ENCODE measurements around the gene PPP1R2C. TPM values are rescaled to one million over a fixed set of nuclear protein-coding genes. Genes with fewer than 3 reads are reported as not detected.

PPP1R2C gene
- total and polyA plus RNA-seq, 2 experiments from 2014 or later: not detected

- Mint-ChIP-seq H3K27me3 (ENCODE audit: insufficient read depth, low read depth, poor library complexity) (no peaks in the 10 kb centered on the region), H3K9me3 (peaks cover 4% of the 10 kb centered on the region; the same call in 2 of the 3 replicates), H3K36me3 (ENCODE audit: low read depth) (peaks cover 6% of the 10 kb centered on the region; the same call in 2 of the 3 replicates), H3K4me1 (no peaks in the 10 kb centered on the region), H3K27ac (no peak overlapping the region), H3K4me3 (no peak overlapping the region)
- Histone ChIP-seq H3K27me3 (ENCODE audit: insufficient read depth) (no peaks in the 10 kb centered on the region), H3K4me3 (no peak overlapping the region), H2AFZ (no peak overlapping the region), H3K4me1 (ENCODE audit: insufficient read depth) (no peaks in the 10 kb centered on the region), H3F3A (replicated peaks; ENCODE audit: low read depth) (no peaks in the 10 kb centered on the region), H3K27ac (ENCODE audit: low read depth) (no peak overlapping the region), H3K9me2 (ENCODE audit: insufficient read depth) (no peaks in the 10 kb centered on the region), H3K79me2 (replicated peaks; ENCODE audit: insufficient read depth) (no peaks in the 10 kb centered on the region), H3K36me3 (ENCODE audit: insufficient read depth) (no peaks in the 10 kb centered on the region), H4K20me1 (replicated peaks; ENCODE audit: insufficient read depth) (no peaks in the 10 kb centered on the region), H3K4me2 (no peak overlapping the region)
- DNase-seq (ENCODE audit: low spot score) (no peak), ATAC-seq (no peak)
- TF ChIP-seq EZH2 (IDR thresholded peaks at IDR 0.05; ENCODE audit: low read depth, unreplicated experiment) (no peak), EZH2phosphoT487 (IDR thresholded peaks at IDR 0.05; ENCODE audit: unreplicated experiment) (no peak), STAT1 (IDR thresholded peaks at IDR 0.05; ENCODE audit: unreplicated experiment) (no peak), CREB1 (CRISPR knock-in tag; IDR thresholded peaks at IDR 0.05; ENCODE audit: low read depth) (no peak), REST (IDR thresholded peaks at IDR 0.05; ENCODE audit: unreplicated experiment) (no peak), POLR2AphosphoS5 (IDR thresholded peaks at IDR 0.05; ENCODE audit: low read depth) (no peak), ZNF114 (CRISPR knock-in tag; IDR thresholded peaks at IDR 0.05) (no peak), ZNF331 (CRISPR knock-in tag; IDR thresholded peaks at IDR 0.05; ENCODE audit: low read depth) (no peak), JUNB (IDR thresholded peaks at IDR 0.05; ENCODE audit: unreplicated experiment) (no peak), NANOG (IDR thresholded peaks at IDR 0.05; ENCODE audit: borderline replicate concordance) (no peak)
- TF ChIP-seq, protein P1, sequence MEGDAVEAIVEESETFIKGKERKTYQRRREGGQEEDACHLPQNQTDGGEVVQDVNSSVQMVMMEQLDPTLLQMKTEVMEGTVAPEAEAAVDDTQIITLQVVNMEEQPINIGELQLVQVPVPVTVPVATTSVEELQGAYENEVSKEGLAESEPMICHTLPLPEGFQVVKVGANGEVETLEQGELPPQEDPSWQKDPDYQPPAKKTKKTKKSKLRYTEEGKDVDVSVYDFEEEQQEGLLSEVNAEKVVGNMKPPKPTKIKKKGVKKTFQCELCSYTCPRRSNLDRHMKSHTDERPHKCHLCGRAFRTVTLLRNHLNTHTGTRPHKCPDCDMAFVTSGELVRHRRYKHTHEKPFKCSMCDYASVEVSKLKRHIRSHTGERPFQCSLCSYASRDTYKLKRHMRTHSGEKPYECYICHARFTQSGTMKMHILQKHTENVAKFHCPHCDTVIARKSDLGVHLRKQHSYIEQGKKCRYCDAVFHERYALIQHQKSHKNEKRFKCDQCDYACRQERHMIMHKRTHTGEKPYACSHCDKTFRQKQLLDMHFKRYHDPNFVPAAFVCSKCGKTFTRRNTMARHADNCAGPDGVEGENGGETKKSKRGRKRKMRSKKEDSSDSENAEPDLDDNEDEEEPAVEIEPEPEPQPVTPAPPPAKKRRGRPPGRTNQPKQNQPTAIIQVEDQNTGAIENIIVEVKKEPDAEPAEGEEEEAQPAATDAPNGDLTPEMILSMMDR (conservative IDR thresholded peaks at IDR 0.05; ENCODE audit: low read depth in 2 of 2): no peak
- TF ChIP-seq, protein P2, sequence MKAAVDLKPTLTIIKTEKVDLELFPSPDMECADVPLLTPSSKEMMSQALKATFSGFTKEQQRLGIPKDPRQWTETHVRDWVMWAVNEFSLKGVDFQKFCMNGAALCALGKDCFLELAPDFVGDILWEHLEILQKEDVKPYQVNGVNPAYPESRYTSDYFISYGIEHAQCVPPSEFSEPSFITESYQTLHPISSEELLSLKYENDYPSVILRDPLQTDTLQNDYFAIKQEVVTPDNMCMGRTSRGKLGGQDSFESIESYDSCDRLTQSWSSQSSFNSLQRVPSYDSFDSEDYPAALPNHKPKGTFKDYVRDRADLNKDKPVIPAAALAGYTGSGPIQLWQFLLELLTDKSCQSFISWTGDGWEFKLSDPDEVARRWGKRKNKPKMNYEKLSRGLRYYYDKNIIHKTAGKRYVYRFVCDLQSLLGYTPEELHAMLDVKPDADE (IDR thresholded peaks at IDR 0.05): no peak
- TF ChIP-seq, protein P3, sequence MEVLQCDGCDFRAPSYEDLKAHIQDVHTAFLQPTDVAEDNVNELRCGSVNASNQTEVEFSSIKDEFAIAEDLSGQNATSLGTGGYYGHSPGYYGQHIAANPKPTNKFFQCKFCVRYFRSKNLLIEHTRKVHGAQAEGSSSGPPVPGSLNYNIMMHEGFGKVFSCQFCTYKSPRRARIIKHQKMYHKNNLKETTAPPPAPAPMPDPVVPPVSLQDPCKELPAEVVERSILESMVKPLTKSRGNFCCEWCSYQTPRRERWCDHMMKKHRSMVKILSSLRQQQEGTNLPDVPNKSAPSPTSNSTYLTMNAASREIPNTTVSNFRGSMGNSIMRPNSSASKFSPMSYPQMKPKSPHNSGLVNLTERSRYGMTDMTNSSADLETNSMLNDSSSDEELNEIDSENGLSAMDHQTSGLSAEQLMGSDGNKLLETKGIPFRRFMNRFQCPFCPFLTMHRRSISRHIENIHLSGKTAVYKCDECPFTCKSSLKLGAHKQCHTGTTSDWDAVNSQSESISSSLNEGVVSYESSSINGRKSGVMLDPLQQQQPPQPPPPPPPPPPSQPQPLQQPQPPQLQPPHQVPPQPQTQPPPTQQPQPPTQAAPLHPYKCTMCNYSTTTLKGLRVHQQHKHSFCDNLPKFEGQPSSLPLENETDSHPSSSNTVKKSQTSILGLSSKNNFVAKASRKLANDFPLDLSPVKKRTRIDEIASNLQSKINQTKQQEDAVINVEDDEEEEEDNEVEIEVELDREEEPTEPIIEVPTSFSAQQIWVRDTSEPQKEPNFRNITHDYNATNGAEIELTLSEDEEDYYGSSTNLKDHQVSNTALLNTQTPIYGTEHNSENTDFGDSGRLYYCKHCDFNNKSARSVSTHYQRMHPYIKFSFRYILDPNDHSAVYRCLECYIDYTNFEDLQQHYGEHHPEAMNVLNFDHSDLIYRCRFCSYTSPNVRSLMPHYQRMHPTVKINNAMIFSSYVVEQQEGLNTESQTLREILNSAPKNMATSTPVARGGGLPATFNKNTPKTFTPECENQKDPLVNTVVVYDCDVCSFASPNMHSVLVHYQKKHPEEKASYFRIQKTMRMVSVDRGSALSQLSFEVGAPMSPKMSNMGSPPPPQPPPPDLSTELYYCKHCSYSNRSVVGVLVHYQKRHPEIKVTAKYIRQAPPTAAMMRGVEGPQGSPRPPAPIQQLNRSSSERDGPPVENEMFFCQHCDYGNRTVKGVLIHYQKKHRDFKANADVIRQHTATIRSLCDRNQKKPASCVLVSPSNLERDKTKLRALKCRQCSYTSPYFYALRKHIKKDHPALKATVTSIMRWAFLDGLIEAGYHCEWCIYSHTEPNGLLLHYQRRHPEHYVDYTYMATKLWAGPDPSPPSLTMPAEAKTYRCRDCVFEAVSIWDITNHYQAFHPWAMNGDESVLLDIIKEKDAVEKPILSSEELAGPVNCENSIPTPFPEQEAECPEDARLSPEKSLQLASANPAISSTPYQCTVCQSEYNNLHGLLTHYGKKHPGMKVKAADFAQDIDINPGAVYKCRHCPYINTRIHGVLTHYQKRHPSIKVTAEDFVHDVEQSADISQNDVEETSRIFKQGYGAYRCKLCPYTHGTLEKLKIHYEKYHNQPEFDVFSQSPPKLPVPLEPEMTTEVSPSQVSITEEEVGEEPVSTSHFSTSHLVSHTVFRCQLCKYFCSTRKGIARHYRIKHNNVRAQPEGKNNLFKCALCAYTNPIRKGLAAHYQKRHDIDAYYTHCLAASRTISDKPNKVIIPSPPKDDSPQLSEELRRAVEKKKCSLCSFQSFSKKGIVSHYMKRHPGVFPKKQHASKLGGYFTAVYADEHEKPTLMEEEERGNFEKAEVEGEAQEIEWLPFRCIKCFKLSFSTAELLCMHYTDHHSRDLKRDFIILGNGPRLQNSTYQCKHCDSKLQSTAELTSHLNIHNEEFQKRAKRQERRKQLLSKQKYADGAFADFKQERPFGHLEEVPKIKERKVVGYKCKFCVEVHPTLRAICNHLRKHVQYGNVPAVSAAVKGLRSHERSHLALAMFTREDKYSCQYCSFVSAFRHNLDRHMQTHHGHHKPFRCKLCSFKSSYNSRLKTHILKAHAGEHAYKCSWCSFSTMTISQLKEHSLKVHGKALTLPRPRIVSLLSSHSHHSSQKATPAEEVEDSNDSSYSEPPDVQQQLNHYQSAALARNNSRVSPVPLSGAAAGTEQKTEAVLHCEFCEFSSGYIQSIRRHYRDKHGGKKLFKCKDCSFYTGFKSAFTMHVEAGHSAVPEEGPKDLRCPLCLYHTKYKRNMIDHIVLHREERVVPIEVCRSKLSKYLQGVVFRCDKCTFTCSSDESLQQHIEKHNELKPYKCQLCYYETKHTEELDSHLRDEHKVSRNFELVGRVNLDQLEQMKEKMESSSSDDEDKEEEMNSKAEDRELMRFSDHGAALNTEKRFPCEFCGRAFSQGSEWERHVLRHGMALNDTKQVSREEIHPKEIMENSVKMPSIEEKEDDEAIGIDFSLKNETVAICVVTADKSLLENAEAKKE (CRISPR knock-in tag; IDR thresholded peaks at IDR 0.05): no peak
Observed at GRCh38 chrX:42732506-42732905, 45.5 kb downstream of the PPP1R2C start.
